ENCODE measurements around the gene BORA. TPM values are rescaled to one million over a fixed set of nuclear protein-coding genes. Genes with fewer than 3 reads are reported as not detected.
A peak's percentile ranks its signal among the peaks of the same experiment; 100 is the strongest.
"Not testable (repeated sequence)": the region's sequence is repeated elsewhere in the genome, so short reads cannot be mapped to it uniquely, and the experiment has no call there.

Gene BORA
- total RNA-seq, 4 donors from 2014 or later, result 0.83 to 2.3 (median 1.6) TPM

GRCh38 chr13:72781451-72782439 lies 54.0 kb downstream of the BORA start, which contains the start of the genes DIS3 and PIBF1:
DIS3 (minus strand) TSS chr13:72781900; CDS start chr13:72781832, 68 bp downstream.
PIBF1 (plus strand) TSS chr13:72782133; CDS start chr13:72783470, 1,337 bp downstream.
- peak within 1 kb of the TSS; percentile 63 to 97 (median 88) for H3K4me3 ChIP-seq
- under 1% methylated on average over 36 of the region's 81 CpGs for WGBS
- H3K27me3 ChIP-seq, result no peaks in the 10 kb centered on the region
- H3K9me3 ChIP-seq, result no peaks in the 10 kb centered on the region
- peaks cover 31 to 52% (median 43%) of the 10 kb centered on the region in 4 donors for H3K4me1 ChIP-seq
- TF ChIP-seq EP300 (IDR thresholded peaks at IDR 0.05) (no peak), POLR2A (IDR thresholded peaks at IDR 0.05; ENCODE audit: low read depth) (no peak), CTCF (IDR thresholded peaks at IDR 0.05) (peak in 1 of 3 experiments; percentile 19), POLR2AphosphoS5 (IDR thresholded peaks at IDR 0.05) (peak; percentile 92 to 94)
- peaks cover 0 to 43% (median 12%) of the 10 kb centered on the region in 4 donors for H3K36me3 ChIP-seq
- intact Hi-C loops (cut with DNase I), result loop anchor here (5.0 kb wide), 1 partner anchor 54 kb away; the partner anchor contains the start of genes BORA and MZT1
- DNase-seq (ENCODE audit: extremely low spot score), result peak; percentile 99
- peak within 1 kb of the TSS; percentile 86 to 94 (median 86) for H3K27ac ChIP-seq (replicated peaks in 1 of 4)

- no peak for DNase-seq (ENCODE audit: extremely low spot score)
- peaks cover 31 to 53% (median 43%) of the 10 kb centered on the region in 4 donors for H3K4me1 ChIP-seq
- no peak for TF ChIP-seq CTCF (IDR thresholded peaks at IDR 0.05)
- no peak for TF ChIP-seq POLR2AphosphoS5 (IDR thresholded peaks at IDR 0.05)
- no peak for TF ChIP-seq EP300 (IDR thresholded peaks at IDR 0.05)
- no peak for TF ChIP-seq POLR2A (IDR thresholded peaks at IDR 0.05; ENCODE audit: low read depth)
- peak overlapping the region; percentile 86 to 94 (median 86) for H3K27ac ChIP-seq (replicated peaks in 1 of 4)
- peaks cover 0 to 34% (median 3%) of the 10 kb centered on the region in 4 donors for H3K36me3 ChIP-seq
- peak overlapping the region; percentile 63 to 97 (median 88) for H3K4me3 ChIP-seq
- H3K9me3 ChIP-seq, result no peaks in the 10 kb centered on the region
- 2% methylated on average over 7 of the region's 7 CpGs for WGBS
- intact Hi-C loops (cut with DNase I), result loop anchor here (5.0 kb wide), 1 partner anchor 55 kb away; the partner anchor contains the start of genes BORA and MZT1
- no peaks in the 10 kb centered on the region for H3K27me3 ChIP-seq
These were observed 55.0 kb downstream of the BORA start for GRCh38 chr13:72782717-72783116.

GRCh38 chr13:72784679-72785078 lies 57.0 kb downstream of the BORA start:
- peaks cover 21 to 41% (median 31%) of the 10 kb centered on the region in 4 donors for H3K4me1 ChIP-seq
- H3K27ac ChIP-seq (replicated peaks in 1 of 4); H3K4me3 ChIP-seq; DNase-seq (ENCODE audit: extremely low spot score); H3K9me3 ChIP-seq; H3K27me3 ChIP-seq: not testable (repeated sequence)
- intact Hi-C loops (cut with DNase I), result loop anchor here (5.0 kb wide), 1 partner anchor 57 kb away; the partner anchor contains the start of genes BORA and MZT1
- WGBS, result 87% methylated on average over 4 of the region's 4 CpGs
- peaks cover 0 to 26% (median 0%) of the 10 kb centered on the region in 4 donors for H3K36me3 ChIP-seq

DNA sequence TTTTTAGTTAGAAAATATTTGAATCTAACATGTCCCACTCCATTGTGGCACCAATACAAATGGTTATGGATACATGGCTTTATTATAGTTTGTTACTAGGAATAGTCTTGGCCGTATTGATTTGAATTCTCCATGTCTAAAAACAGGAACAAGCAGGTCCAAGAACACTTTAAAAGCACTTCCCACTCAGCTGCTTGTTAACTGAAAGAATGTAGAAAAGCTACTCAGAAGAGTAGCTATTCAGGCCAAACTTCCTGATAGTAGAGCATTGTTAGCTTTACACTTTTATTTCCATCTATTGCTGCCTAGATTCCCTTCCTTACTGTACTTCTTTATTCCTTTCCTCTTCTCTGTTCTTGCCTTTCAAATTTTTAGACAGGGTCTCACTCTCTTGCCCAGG lies 61.1 kb downstream of the BORA start:
- intact Hi-C loops (cut with DNase I), result no loop called here
- Histone ChIP-seq H3K9me3 (no peaks in the 10 kb centered on the region), H3K27me3 (no peaks in the 10 kb centered on the region), H3K36me3 (peaks cover 10 to 54% (median 17%) of the 10 kb centered on the region in 4 donors), H3K27ac (replicated peaks in 1 of 4) (no peak overlapping the region), H3K4me1 (peaks cover 0 to 15% (median 4%) of the 10 kb centered on the region in 4 donors), H3K4me3 (no peak overlapping the region)
- 77% methylated on average over 1 of the region's 1 CpG for WGBS
- no peak for DNase-seq (ENCODE audit: extremely low spot score)
- TF ChIP-seq EP300 (IDR thresholded peaks at IDR 0.05) (no peak), CTCF (IDR thresholded peaks at IDR 0.05) (no peak), POLR2AphosphoS5 (IDR thresholded peaks at IDR 0.05) (no peak), POLR2A (IDR thresholded peaks at IDR 0.05; ENCODE audit: low read depth) (no peak)

- H3K4me1 ChIP-seq, result no peaks in the 10 kb centered on the region
- H3K9me3 ChIP-seq, result no peaks in the 10 kb centered on the region
- DNase-seq (ENCODE audit: extremely low spot score), result no peak
- WGBS, result 93% methylated on average over 2 of the region's 2 CpGs
- H3K4me3 ChIP-seq, result no peak overlapping the region
- TF ChIP-seq EP300 (IDR thresholded peaks at IDR 0.05) (no peak), POLR2AphosphoS5 (IDR thresholded peaks at IDR 0.05) (no peak), POLR2A (IDR thresholded peaks at IDR 0.05; ENCODE audit: low read depth) (no peak), CTCF (IDR thresholded peaks at IDR 0.05) (no peak)
- intact Hi-C loops (cut with DNase I), result no loop called here
- no peak overlapping the region for H3K27ac ChIP-seq (replicated peaks in 1 of 4)
- H3K27me3 ChIP-seq, result no peaks in the 10 kb centered on the region
- peaks cover 17 to 64% (median 44%) of the 10 kb centered on the region in 4 donors for H3K36me3 ChIP-seq
These were observed 64.9 kb downstream of the BORA start for GRCh38 chr13:72792640-72793039.

Measured in esophagus muscularis mucosa (tissue), 4 donors.